Measurements from ENCODE around the gene GRIA1.

GRIA1 gene

DNA sequence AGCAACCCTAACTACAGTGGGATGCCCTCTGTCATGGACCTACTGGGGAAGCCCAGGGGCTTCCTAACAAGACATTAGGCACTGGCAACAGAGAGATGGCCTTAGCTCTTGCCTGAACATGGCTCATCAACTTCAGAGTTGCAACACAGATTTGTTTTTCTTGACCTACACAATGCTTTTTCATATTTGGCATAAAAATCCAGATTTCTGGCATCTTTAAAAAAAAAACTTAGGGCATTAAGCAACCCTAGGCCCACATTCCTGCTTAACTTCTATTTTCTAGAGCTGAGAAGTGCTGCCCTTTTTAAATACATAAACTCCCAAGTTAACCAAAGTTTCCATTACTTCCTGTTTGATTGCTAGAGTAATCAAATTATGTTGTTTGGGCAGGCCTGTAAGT lies 8.0 kb downstream of the GRIA1 start:
- DNase-seq (ENCODE audit: low read depth, low spot score) = no peak

DNA sequence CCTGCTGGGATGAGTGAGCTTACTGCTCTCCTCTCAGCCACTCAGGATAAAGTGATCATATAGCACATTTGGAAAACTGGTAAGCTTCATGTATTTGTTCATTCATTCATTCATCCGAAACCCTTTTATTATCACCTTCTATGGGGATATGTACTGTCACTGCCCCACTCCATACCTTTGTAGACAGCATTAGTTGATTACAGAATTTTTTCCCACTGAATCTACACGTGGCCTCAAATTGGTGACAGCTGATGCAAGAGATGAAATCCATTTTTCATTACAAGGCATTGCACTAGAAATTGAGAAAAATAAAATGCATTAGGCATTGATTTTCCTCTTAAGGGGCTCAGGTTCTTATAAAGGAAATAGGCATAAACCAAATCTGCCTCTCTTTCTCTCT lies 9.7 kb downstream of the GRIA1 start:
- DNase-seq (ENCODE audit: low read depth, low spot score) = no peak

DNA sequence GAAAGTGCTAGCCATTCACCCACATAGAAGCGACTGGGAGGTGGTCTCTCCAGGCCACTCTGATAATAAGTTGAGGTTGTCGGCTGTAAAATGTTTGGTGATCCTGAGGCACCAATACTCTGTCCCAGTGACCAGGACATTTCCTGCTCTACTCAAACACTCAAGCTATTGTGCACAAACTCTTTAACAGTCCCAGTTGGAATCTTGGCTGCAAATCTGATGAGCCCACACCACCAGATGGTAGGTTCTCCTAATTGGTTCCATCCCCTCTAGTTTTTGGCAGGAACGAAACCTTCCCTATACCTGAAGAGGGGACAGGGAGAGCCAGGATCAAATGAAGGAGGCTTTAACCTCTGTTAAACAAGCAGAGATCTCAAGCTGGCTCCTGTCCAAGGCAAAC lies 14.3 kb downstream of the GRIA1 start:
- DNase-seq (ENCODE audit: low read depth, low spot score) = no peak

DNA sequence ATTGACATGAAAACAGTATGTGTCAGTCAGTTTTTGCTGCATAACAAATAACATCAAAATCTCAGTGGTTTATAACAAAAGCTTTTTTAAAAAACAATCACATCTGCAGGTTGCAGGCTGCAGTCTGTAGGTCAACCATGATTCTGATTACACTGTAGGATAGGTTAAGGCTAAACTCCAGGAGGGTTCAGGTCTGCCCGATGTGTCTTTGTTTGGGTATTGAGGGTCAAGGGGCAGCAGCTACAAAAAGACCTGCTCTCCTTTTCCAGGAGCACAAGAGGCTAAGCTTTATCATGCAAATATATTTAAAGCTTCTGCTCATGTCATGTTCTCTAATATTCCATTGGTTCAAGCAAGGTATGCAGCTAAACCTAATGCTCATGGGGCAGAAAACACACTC lies 18.2 kb downstream of the GRIA1 start:
- no peak for DNase-seq (ENCODE audit: low read depth, low spot score)

DNA sequence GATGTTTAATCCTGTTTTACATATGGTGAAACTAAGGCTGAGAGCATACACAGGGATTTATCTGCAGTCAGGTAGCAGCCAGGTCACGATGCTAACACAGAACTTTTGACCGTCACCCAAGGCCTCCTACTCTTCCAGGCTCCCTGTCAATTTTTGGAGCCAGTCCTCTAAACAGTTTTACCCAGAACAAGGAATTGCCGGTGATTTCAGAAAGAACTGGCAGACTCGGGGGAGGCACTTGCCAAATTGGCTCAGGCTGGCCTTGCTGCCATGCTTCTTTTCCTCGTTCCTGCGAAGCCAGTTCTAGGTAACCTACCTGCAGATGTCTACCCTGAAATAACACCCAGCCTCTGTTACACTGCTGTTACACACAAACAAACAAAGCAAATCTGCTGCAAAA lies 21.2 kb downstream of the GRIA1 start:
- DNase-seq (ENCODE audit: low read depth, low spot score) = no peak

DNA sequence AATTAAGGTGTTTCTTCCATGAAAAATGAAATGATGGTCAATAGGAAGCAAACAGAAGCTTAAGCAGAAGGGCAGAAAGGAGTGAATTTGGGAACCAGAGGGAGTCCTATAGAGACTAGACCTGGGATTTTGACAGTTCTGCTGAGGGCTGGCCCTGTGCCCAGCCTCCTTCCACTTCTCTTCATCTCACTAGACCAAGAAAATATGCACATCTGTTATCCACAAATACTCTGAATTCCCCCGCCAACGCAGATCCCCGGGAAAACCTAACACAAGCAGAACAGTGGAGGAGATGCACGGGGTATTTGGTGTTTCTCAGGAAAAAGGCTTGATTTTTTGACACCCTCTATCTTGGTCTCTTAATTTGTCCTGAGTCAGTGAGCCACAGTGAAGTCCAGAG lies 22.7 kb downstream of the GRIA1 start:
- DNase-seq (ENCODE audit: low read depth, low spot score) = peak; percentile 54

DNA sequence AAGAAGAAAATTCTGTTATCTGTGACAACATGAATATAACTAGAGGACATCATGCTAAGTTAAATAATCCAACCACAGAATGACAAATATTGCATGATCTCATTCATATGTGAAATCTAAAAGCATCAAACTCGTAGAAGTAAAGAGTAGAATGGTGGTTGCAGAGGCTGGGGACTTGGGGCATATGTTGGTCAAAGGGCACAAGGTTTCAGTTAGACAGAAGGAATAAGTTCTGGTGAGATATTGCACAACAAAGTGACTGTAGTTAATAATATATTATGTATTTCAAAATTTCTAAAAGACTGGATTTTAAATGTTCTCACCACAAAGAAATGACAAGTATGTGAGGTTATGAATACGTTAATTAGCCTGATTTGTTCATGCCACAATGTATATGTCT lies 24.8 kb downstream of the GRIA1 start:
- no peak for DNase-seq (ENCODE audit: low read depth, low spot score)

DNA sequence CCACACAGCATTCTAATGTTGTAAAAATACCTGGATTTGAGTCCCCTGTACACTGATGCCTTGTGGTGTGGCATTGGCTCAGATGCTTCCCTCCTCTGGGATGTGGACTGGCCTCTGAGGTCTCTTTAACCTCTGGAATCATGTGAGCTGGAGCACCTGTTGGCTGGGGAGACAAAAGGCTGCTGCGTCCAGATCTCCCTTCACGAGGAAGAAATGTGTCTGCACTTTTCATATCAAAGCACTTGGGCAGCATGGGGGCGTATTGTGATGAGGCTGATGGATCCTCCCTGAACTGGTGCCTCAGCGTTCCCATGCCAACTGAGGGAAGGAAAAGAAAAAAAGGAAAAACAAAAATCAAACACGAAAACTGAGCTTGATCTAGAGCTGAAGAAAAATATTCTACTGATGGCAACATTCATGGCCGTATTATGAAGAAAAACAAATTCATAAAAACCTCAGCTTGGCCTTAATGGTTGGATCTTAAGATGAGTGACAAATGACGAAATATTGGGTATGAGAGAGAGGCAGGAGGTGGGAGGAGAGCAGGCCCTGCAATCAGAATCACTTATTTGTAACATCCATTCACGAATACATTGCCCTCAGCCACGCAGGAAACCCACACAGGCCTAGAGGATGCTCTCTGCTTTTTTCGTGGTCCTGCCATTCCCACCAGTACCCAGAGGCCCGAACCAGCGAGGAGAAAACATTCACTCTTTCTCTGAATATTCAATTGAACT lies 26.2 kb downstream of the GRIA1 start:
- no peak for DNase-seq (ENCODE audit: low read depth, low spot score)

DNA sequence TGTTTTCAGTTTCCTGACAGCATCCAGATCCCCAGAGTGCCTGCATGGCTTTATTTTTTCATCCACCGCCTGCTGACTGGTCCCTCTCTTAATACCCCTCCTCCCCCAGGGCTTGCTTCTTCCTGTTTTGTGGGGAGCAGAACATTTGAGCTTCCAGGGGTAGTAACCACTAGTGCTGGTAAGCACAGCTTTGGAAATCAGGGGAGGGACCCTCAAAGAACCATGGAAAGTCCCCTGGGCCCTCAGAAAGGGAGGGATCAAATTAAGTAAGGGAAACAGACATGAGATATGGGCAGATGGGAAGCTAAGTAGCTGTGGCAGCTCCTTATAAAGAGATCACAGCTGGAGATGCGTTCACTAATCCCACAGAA lies 26.8 kb downstream of the GRIA1 start:
- no peak for DNase-seq (ENCODE audit: low read depth, low spot score)

DNA sequence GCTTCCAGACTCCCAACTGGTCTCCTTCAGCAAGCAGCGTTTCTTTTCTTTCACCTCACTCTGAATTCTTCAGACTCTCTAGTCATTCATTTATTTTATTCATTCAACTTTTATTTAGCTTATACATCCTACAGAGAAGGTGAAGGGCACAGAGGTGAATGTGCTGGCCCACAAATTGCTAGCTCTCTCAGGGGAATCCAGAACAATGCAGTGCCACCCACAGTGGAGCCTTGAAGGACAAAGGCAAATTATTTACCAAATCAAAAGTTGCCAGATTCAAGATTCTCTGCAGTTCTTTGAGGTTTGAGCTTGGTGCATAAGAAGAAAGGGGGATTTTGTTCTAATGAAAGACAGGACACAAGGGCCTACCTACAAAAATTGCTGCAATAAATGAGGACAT lies 29.7 kb downstream of the GRIA1 start:
- DNase-seq (ENCODE audit: low read depth, low spot score) = no peak

DNA sequence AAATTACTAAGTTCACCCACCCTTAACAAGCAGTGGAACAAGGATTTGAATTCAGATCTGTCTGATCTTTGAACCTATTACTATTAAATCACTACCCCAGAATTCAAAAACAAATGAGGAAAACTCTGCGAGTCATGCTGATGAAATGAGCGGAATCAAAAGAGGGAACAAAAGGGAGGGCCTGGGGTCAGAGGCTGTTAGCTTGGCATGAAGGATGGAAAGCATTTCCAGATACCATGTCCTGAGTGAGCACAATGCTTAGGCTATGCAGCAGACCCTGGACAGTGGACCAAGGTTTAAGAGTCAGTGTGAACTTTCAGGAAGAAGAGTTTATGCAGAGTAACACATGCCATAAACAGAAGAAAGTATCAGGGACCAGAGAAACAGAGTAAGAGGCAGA lies 30.5 kb downstream of the GRIA1 start:
- peak; percentile 46 for DNase-seq (ENCODE audit: low read depth, low spot score)

DNA sequence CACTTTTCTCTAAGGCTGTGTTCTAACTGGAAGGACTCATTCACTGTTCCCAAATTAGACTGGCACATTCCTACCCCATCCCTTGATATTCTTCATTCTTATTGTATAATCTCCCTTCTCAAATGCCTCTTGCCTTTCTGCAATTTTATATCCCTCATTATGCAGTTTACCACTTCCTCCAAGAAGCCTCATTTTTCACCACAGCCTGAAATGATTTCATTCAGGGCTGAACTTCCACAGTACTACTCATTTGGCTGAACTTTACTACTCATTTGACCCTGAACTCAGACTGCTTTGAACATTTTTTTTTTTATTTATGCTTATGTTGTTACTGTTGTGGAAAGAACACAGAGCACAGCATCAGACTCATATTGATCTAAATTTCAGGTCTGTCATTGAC lies 32.7 kb downstream of the GRIA1 start:
- DNase-seq (ENCODE audit: low read depth, low spot score) = peak; percentile 49

DNA sequence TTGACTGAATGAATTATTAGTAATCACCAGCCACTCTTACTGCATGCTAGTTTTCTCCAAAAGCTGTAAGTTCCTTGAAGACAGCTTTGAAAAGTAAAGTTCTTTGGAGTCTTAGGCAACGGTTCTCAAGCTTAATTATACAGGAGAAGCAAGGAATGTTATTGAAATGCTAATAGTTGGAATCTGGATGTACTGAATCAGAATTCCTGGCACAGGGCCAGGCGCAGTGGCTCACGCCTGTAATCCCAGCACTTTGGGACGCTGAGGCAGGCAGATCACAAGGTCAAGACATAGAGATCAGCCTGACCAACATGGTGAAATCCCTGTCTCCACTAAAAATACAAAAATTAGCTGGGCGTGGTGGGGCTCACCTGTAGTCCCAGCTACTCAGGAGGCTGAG lies 33.4 kb downstream of the GRIA1 start:
- peak; percentile 94 for DNase-seq (ENCODE audit: low read depth, low spot score)

DNA sequence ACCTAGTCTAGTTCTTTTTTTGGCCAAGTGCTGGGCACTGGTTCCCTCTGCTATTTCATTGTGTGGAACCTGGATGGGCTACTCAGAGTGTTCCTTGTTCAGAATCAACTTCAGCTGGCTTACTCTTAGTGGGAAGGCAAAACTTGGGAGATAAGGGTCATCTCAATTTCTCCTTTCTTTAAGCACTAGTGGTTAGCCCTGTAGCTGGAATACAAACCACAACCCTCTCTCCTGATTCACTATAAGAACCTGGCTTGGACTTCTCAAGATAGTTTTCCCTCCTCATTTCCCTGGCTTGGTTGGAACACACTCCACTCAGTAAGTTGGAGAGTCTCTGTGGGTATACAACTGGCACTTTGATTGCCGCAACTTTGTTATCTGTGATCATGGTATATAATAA lies 35.1 kb downstream of the GRIA1 start:
- peak; percentile 30 for DNase-seq (ENCODE audit: low read depth, low spot score)

DNA sequence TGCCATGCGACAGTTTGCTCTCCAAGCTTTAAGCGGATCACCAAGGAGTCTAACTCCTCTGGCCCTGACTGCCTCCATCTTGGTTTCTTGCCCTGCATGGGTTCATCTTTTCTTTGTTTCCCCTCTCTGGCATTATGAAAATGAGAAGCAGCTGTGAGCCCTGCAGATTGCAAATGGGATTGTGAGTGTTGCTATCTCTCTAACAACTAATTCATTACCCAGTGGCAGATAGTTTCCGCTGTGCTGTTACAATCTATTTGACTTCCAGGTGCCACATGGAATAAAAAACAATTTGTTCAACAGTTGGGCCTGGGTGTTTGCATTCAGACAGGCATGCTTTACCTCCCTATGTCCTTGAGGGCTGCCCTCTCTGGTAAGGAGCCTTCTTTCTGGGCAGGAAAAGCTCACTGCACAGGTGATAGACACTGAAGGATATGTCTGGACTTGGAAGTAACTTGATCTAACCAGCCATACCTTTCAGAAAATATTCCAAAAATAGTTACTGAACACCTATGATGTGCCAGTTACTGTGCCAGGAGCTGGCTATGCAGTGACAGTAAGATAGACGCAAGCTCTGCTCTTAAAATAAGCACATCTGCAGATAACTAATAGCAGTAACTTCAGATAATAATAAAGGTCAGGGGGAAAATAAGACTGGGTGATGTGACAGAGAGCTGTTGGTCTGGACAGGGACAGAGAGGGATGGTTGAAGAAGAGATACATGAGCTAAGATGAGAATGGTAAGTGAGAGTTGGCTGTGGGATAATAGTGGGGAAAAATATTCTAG lies 40.1 kb downstream of the GRIA1 start:
- no peak for DNase-seq (ENCODE audit: low read depth, low spot score)

DNA sequence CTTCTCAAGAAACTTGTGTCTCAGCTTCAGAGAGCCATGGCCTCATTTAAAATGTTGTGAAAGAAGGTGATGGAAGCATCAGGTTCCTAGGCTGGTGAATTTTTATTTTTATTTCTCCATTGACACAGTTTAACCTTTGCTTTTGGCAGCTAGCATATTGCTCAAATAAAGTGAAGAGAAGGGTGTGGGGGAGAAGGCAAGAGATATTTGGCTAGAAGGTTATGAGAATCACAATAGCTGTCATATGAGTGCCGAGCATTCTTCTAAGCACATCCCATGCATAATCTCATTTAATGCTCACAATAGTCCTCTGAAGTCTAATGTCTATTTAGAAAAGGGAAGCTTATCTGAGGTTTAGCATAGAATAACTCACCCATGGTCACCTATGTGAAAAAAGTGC lies 43.1 kb downstream of the GRIA1 start:
- no peak for DNase-seq (ENCODE audit: low read depth, low spot score)

DNA sequence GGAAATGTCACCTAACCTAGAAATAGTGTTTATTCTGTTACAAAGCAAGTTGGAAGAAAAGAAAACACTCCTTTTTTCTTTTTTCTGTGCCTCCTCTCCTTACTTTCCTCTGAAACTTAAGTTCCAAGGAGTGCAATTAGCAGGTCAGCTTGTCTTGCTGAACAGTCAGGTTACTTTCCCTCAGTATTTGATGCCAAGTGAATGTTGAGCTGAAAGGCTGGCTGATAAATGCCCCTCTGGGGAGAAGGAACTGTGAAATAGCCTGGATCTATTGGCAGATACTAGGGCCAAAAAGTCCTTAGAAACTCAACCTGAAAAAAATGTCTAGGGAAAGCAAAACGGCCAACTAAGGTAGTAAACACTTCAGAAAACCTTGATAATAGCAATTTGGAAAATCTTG lies 43.6 kb downstream of the GRIA1 start:
- no peak for DNase-seq (ENCODE audit: low read depth, low spot score)

DNA sequence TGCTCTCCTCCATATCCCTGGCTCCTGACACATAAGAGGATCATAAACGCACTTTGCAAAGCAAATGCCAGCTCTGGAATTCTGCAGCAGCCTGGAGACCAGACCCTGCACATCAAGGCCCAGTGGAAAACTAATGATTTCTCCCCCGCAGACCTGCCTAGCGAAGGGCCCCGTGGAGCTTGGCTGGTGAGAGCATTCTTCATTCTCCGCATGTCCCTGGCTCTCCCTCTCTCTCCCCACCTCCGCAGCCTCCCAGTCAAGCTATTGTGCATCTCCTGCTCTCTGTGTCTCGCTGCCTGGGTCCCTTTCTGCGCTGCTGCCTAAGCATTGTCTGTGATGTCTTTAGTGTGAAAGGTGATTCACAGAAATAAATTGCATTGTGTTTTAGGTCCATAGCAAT lies 46.7 kb downstream of the GRIA1 start:
- DNase-seq (ENCODE audit: low read depth, low spot score) = peak; percentile 28

DNA sequence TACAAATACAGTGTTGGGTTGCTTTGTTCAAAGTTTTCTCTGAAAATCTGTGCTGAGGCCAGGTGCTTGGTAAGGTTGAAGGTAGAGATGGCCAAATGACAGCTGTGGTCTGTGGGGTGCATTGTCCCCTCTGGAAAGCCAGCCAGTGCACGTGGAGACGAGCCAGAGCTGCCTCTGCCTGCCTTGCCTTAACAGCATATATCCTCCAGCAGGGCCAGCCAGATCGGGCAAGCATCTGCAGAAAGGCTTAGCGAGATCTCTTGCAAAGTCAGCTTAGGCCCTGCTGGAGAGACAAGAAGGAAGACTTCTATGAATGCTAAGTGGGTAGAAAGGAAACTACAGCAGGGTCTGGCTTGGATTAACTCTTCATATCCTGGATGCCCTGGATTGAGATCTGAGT lies 49.5 kb downstream of the GRIA1 start:
- no peak for DNase-seq (ENCODE audit: low read depth, low spot score)

DNA sequence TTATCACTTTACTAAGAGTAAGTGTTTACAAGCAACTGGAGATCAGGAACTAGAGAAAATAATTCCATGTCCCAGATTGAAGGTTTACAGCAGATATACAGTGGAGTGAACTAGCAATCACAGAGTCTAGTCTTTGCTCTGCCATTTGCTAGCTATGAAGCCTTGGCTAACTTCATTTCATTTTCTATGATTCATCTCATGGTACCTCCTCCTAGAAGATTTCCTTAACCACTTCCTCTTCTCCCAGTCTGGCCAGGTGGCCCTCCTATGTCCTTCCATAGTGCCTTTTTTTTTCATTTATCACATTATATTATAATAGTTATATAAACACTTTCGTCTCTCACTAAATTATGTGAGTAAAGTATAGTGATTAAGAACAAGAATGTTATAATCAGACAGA lies 52.1 kb downstream of the GRIA1 start:
- no peak for DNase-seq (ENCODE audit: low read depth, low spot score)

DNA sequence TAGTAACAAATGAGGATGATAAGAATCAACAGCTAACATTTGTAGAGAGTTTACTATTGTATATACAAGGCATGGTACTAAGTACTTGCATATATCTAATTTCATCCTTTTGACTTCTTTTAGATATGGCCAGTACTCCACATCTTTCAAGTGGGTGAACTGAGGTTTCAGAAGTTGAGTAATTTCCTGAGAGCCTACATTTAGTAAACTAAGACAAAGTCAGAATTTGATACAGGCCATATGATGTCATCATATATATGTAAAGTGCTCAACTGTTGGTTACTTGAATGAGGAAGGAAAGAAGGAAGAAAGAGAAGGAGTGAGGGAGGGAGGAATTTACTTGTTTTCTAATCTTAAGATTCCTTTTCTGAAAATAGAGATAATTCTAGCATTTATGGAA lies 52.8 kb downstream of the GRIA1 start:
- DNase-seq (ENCODE audit: low read depth, low spot score) = no peak

DNA sequence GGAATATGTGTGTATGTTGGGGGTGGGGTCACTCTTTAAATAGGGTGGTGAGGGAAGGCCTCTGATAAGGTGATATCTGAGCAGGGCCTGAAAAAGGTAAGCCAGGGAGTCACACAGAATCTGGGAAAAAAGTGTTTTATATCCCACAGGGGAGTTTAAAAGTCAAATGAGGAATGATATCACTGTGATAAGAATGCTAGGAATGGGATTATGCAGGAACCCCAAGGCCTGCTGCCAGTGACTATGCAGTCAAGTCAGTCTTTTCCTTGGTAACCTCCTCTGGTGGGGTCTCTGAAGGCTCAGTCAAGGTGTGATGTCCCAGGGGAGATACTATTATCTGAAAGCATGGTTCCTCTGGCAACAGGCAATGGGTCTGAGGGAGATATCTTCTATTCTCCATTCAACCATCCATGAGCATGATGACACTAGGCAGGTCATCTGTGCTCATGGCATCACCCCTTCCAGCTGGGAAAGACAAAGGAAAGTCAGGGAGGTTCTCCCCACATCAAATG lies 53.5 kb downstream of the GRIA1 start:
- DNase-seq (ENCODE audit: low read depth, low spot score) = peak; percentile 75

DNA sequence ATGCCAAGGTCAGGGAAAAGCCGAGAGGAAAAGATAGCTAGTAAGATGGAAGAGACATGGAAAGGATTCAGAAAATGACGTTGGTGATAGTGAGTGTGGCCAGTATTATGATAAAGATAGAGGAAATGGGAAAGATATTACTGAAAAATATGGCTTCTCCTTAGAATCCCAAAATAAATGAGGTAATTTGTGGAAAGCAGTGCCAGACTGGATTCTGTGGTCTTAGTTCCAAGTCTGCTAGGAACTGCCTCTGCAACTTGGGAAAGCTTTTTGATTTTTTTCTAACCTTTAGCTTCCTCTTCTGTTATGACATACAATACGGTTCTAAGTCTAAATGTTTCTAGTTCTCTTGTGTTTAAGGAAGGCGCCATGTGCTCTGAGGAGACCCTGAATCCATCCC lies 54.2 kb downstream of the GRIA1 start:
- DNase-seq (ENCODE audit: low read depth, low spot score) = no peak

Measured in astrocyte of the hippocampus (primary cell).